Astrocyte of the cerebellum (primary cell): ENCODE data around the gene SRRM3.
"Not testable (repeated sequence)": the region's sequence is repeated elsewhere in the genome, so short reads cannot be mapped to it uniquely, and the experiment has no call there.

Experiments used
- DNase-seq: peaks from one replicate; pipeline ENCODE4 v3.0.0-alpha.2; 2011; ENCODE audit warnings: low read depth
- H3K4me3 ChIP-seq: 2 replicates; pipeline ENCODE4 v1.5.1; 2011; ENCODE audit warnings: mild to moderate bottlenecking, low read depth, low read length, moderate library complexity
- CTCF ChIP-seq: IDR thresholded peaks from 2 replicates; pipeline ENCODE4 v1.5.1; 2012; ENCODE audit warnings: low read length, low read depth, moderate library complexity, mild to moderate bottlenecking; ENCODE audit errors: missing control alignments
- in situ Hi-C: cut with HindIII; loops from 2 replicates; pipeline ENCODE4 v1.10.0; 2017; ENCODE audit warnings: low sequenced_read_pairs

SRRM3 gene

GRCh38 chr7:76304888-76305375 lies 103.2 kb downstream of the SRRM3 start:
- no peak for DNase-seq
- no peak for TF ChIP-seq CTCF
- in situ Hi-C loops: no loop called here
- H3K4me3 ChIP-seq: peak overlapping the region; percentile 3

- H3K4me3 ChIP-seq, in situ Hi-C loops, DNase-seq: not testable (repeated sequence)
These were observed 107.2 kb downstream of the SRRM3 start for GRCh38 chr7:76308874-76309273.

GRCh38 chr7:76309341-76310101 lies 107.8 kb downstream of the SRRM3 start:
- DNase-seq, in situ Hi-C loops, H3K4me3 ChIP-seq: not testable (repeated sequence)

GRCh38 chr7:76310102-76310957 lies 108.6 kb downstream of the SRRM3 start:
- DNase-seq: no peak
- in situ Hi-C loops: no loop called here
- no peak for TF ChIP-seq CTCF
- H3K4me3 ChIP-seq: no peak overlapping the region

- DNase-seq, in situ Hi-C loops, H3K4me3 ChIP-seq: not testable (repeated sequence)
These were observed 110.1 kb downstream of the SRRM3 start for GRCh38 chr7:76311838-76312237.

GRCh38 chr7:76314042-76314721 lies 112.5 kb downstream of the SRRM3 start:
- in situ Hi-C loops: no loop called here
- DNase-seq: peak; percentile 82
- TF ChIP-seq CTCF: peak; percentile 100
- H3K4me3 ChIP-seq: no peak overlapping the region

- H3K4me3 ChIP-seq, DNase-seq, in situ Hi-C loops: not testable (repeated sequence)
These were observed 113.0 kb downstream of the SRRM3 start for GRCh38 chr7:76314740-76315139.

- in situ Hi-C loops: no loop called here
- no peak for TF ChIP-seq CTCF
- no peak for DNase-seq
- H3K4me3 ChIP-seq: no peak overlapping the region
These were observed 113.7 kb downstream of the SRRM3 start for GRCh38 chr7:76315364-76315763.
